PC-9 (cell line): ENCODE measurements around the gene FAM180B. TPM values are rescaled to one million over a fixed set of nuclear protein-coding genes. Genes with fewer than 3 reads are reported as not detected.

ENCODE experiments used
- BruUV-seq: library from RNA; stranded (reverse); fragments of 400-500 nt; replicated peaks from 2 replicates; lab custom pipeline; 2021; lab: Mats Ljungman, UMichigan
- CTCF ChIA-PET: fragments of 300-600 bp; sonication (Branson Sonifier 250); formaldehyde crosslinking; loops from one replicate; lab custom pipeline; 2022; ENCODE audit warnings: antibody characterized with exemption; lab: Charles Lee
- POLR2A ChIA-PET: fragments of 300-600 bp; sonication (Branson Sonifier 250); formaldehyde crosslinking; loops from one replicate; lab custom pipeline; 2022; ENCODE audit warnings: antibody characterized with exemption; ENCODE audit not compliant: unreplicated experiment; lab: Charles Lee
- DNase-seq, 2 experiments: peaks; one replicate each; pipeline versions ENCODE4 v3.0.0 to v3.0.0-alpha.2; 2015 to 2022; ENCODE audit warnings: mixed read lengths in 1 of 2
- H2AFZ ChIP-seq: fragments of 200-600 bp; sonication (generic); 2 replicates; pipeline ENCODE4 v1.8.1; 2017; ENCODE audit warnings: antibody characterized with exemption
- H3F3A ChIP-seq: fragments of 200-600 bp; sonication (generic); 2 replicates; pipeline ENCODE4 v1.8.1; 2017; ENCODE audit warnings: antibody characterized with exemption, mild to moderate bottlenecking, low read depth; ENCODE audit not compliant: insufficient read depth
- H3K27ac ChIP-seq: fragments of 200-600 bp; sonication (generic); 2 replicates; pipeline ENCODE4 v1.6.1; 2016; ENCODE audit warnings: mixed run types
- H3K27me3 ChIP-seq: fragments of 200-600 bp; sonication (generic); 2 replicates; pipeline ENCODE4 v1.6.1; 2016; ENCODE audit warnings: low read depth, mixed run types; ENCODE audit not compliant: insufficient read depth
- H3K36me3 ChIP-seq: fragments of 200-600 bp; sonication (generic); 2 replicates; pipeline ENCODE4 v1.6.1; 2016; ENCODE audit warnings: low read depth, mixed run types
- H3K4me1 ChIP-seq: fragments of 200-600 bp; sonication (generic); replicated peaks from 2 replicates; pipeline ENCODE4 v1.6.1; 2016; ENCODE audit warnings: mixed run types; ENCODE audit not compliant: insufficient read depth
- H3K4me2 ChIP-seq: fragments of 200-600 bp; sonication (generic); 2 replicates; pipeline ENCODE4 v1.6.1; 2017; ENCODE audit warnings: mixed run types
- H3K4me3 ChIP-seq: fragments of 200-600 bp; sonication (generic); 2 replicates; pipeline ENCODE4 v1.6.1; 2016; ENCODE audit warnings: mixed run types
- H3K79me2 ChIP-seq: fragments of 200-600 bp; sonication (generic); 2 replicates; pipeline ENCODE4 v1.6.1; 2017; ENCODE audit warnings: low read depth, mixed run types
- H3K9me2 ChIP-seq: fragments of 200-600 bp; sonication (generic); 2 replicates; pipeline ENCODE4 v1.8.1; 2017; ENCODE audit warnings: mild to moderate bottlenecking; ENCODE audit not compliant: insufficient read depth
- H3K9me3 ChIP-seq: fragments of 200-600 bp; sonication (generic); 2 replicates; pipeline ENCODE4 v1.8.1; 2016; ENCODE audit warnings: low read depth; ENCODE audit not compliant: insufficient read depth
- H4K20me1 ChIP-seq: fragments of 200-600 bp; sonication (generic); 2 replicates; pipeline ENCODE4 v1.8.1; 2017; ENCODE audit not compliant: insufficient read depth
- EZH2 ChIP-seq: fragments of 200-600 bp; sonication (generic); IDR thresholded peaks from 2 replicates; pipeline ENCODE4 v1.8.0; 2017; ENCODE audit warnings: antibody characterized with exemption, low read depth
- intact Hi-C: fragments of 100-400 bp; cut with micrococcal nuclease; formaldehyde crosslinking; loops from one replicate; pipeline ENCODE4 v1.10.0; 2022; ENCODE audit not compliant: unreplicated experiment
- total RNA-seq: library from RNA; stranded (reverse); gene quantifications from 2 replicates; pipeline ENCODE4 v1.2.3, GENCODE V29; 2021
- TF ChIP-seq, protein P1 (sequence below): fragments of 200-600 bp; sonication (generic); conservative IDR thresholded peaks from 2 replicates; pipeline ENCODE4 v1.6.1; 2017; ENCODE audit warnings: mixed run types, antibody characterized with exemption, mild to moderate bottlenecking, moderate library complexity

FAM180B gene
- total RNA-seq, 1 experiment from 2014 or later, result not detected

GRCh38 chr11:47570651-47571356 lies 15.7 kb upstream of the FAM180B start:
- intact Hi-C loops, result no loop called here
- Histone ChIP-seq H3K9me2 (no peaks in the 10 kb centered on the region), H3K4me3 (no peak overlapping the region), H3K9me3 (no peaks in the 10 kb centered on the region), H3F3A (peaks cover 7% of the 10 kb centered on the region; the same call in 1 of the 2 replicates), H3K4me2 (no peak overlapping the region), H3K4me1 (peaks cover 9% of the 10 kb centered on the region), H3K79me2 (peaks cover 44% of the 10 kb centered on the region), H3K27ac (no peak overlapping the region), H4K20me1 (peaks cover 7% of the 10 kb centered on the region; the same call in 1 of the 2 replicates), H3K36me3 (peaks cover 27% of the 10 kb centered on the region), H3K27me3 (no peaks in the 10 kb centered on the region), H2AFZ (no peak overlapping the region)
- no TSS peak for BruUV-seq
- ChIA-PET POLR2A (interaction anchor here (0.5 to 0.6 kb wide), 3 partner anchors 30 to 407 kb away, joined by 3 to 9 read pairs (median 5); partner anchors contain the start of gene DDB2), CTCF (no interaction called here)
- TF ChIP-seq EZH2, result no peak
- TF ChIP-seq, protein P1, sequence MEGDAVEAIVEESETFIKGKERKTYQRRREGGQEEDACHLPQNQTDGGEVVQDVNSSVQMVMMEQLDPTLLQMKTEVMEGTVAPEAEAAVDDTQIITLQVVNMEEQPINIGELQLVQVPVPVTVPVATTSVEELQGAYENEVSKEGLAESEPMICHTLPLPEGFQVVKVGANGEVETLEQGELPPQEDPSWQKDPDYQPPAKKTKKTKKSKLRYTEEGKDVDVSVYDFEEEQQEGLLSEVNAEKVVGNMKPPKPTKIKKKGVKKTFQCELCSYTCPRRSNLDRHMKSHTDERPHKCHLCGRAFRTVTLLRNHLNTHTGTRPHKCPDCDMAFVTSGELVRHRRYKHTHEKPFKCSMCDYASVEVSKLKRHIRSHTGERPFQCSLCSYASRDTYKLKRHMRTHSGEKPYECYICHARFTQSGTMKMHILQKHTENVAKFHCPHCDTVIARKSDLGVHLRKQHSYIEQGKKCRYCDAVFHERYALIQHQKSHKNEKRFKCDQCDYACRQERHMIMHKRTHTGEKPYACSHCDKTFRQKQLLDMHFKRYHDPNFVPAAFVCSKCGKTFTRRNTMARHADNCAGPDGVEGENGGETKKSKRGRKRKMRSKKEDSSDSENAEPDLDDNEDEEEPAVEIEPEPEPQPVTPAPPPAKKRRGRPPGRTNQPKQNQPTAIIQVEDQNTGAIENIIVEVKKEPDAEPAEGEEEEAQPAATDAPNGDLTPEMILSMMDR, result no peak
- no peak for DNase-seq

- peaks cover 38% of the 10 kb centered on the region for H3K79me2 ChIP-seq
- CTCF ChIA-PET, result no interaction called here
Observed at GRCh38 chr11:47571357-47571729, 15.1 kb upstream of the FAM180B start.

GRCh38 chr11:47571895-47572294 lies 14.6 kb upstream of the FAM180B start:
- TF ChIP-seq, protein P1, result no peak
- TF ChIP-seq EZH2, result no peak
- H3K27me3 ChIP-seq, result no peaks in the 10 kb centered on the region
- POLR2A ChIA-PET, result no interaction called here
- no TSS peak for BruUV-seq
- H3K27ac ChIP-seq, result no peak overlapping the region
- peaks cover 27% of the 10 kb centered on the region for H3K36me3 ChIP-seq
- CTCF ChIA-PET, result no interaction called here
- no peak for DNase-seq
- no peak overlapping the region for H3K4me2 ChIP-seq
- H3K9me3 ChIP-seq, result no peaks in the 10 kb centered on the region
- peaks cover 4% of the 10 kb centered on the region for H3K4me1 ChIP-seq
- H3K79me2 ChIP-seq, result peaks cover 33% of the 10 kb centered on the region
- H3K9me2 ChIP-seq, result no peaks in the 10 kb centered on the region
- no peak overlapping the region for H2AFZ ChIP-seq
- peaks cover 10% of the 10 kb centered on the region; the same call in 1 of the 2 replicates for H3F3A ChIP-seq
- intact Hi-C loops, result no loop called here
- no peak overlapping the region for H3K4me3 ChIP-seq
- peaks cover 7% of the 10 kb centered on the region; the same call in 1 of the 2 replicates for H4K20me1 ChIP-seq

More at GRCh38 chr11:47571357-47571729, 15.1 kb upstream of the FAM180B start:
- H3K27ac ChIP-seq, result no peak overlapping the region
- no peak overlapping the region for H3K4me3 ChIP-seq
- no peaks in the 10 kb centered on the region for H3K9me2 ChIP-seq
- no TSS peak for BruUV-seq
- peaks cover 27% of the 10 kb centered on the region for H3K36me3 ChIP-seq
- H3K4me1 ChIP-seq, result peaks cover 9% of the 10 kb centered on the region
- H3K27me3 ChIP-seq, result no peaks in the 10 kb centered on the region
- no peaks in the 10 kb centered on the region for H3K9me3 ChIP-seq
- DNase-seq, result no peak
- TF ChIP-seq, protein P1, result no peak
- no peak for TF ChIP-seq EZH2
- intact Hi-C loops, result no loop called here
- peaks cover 7% of the 10 kb centered on the region; the same call in 1 of the 2 replicates for H4K20me1 ChIP-seq
- H3K4me2 ChIP-seq, result no peak overlapping the region
- H2AFZ ChIP-seq, result no peak overlapping the region
- H3F3A ChIP-seq, result peaks cover 7% of the 10 kb centered on the region; the same call in 1 of the 2 replicates
- POLR2A ChIA-PET, result interaction anchor here (0.6 kb wide), 1 partner anchor 407 kb away, joined by 5 read pairs; no protein-coding TSS in a partner anchor
